ENCODE data around the gene BSN.
A peak's percentile ranks its signal among the peaks of the same experiment; 100 is the strongest.

Gene BSN

DNA sequence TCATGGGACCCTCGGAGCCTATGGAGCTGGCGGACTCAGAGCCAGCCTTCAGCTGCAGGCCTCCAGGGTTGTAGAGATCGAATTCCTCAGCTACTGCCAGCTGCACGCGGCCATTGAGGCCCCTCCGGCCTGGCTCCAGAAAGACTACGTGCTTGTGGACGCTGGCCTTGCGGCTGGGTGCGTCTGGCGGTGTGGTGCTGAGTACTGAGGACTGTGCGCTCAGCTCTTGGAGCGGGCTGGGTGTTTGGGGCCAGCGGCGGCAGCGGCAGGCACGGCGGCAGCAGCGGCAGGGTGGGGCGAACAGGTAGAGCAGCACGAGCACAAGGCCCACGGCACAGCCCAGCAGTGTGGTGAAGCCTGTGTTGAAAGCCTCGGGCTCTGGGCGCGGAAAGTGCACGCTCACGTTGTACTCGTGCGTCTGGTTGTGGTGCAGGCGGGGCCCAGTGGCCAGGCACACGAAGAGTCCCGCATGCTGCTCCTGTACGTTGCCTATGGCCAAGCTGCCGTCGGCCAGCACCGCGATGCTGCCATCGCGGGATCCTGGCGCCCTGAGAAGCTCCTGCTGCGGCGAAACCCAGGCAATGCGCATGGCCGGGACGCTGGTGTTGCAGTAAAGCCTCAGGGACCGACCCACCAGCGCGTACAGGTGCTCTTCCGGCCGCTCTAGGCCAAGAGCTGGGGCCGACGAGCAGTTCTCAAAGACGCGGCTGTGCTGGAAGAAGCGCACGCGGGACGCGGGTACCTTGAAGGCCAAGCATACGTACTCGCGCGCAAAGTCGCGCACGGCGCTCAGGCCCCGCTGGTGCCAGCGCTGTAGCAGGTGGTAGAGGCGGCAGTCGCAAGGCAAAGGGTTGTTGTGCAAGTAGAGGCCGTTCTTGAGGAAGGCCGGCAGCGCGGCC, 163.9 kb downstream of the BSN start:
- no peak for DNase-seq

GRCh38 chr3:49718858-49719213, 164.6 kb downstream of the BSN start:
- DNase-seq = no peak

DNA sequence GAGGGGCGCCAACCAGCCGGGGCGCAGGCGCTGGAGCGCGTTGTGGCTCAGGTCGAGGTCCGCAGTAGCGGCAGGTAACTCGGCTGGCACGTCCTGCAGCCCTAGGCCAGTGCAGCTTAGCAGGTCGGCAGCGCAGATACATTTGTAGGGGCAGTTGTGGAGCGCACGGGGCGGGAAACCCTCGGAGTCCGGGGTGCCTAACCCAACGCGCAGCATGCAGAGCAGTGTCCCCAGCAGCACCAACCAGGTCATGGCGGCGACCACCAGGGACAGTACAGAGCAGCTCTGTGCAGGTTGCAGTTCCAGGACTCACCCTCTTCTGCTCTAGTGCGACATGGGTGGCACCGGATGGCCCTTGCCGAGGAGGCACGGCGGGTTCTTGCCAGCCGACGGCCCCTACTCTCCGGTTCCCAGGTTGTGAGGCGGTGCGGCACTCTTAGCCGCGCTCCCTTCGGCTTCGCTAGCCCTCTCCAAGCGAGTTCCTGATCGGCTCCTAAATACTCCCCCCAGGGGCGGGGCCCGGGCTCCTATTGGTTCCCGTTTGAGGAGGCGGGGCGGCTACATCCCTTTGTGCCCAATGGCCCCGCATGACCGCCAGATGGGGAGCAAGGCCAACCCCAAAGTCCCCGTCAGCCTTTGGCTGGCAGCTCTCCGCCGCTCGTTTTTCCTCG, 165.1 kb downstream of the BSN start, which contains the start of gene AMIGO3:
Gene AMIGO3 (minus strand): TSS at position 471 of the 671 bp plus-strand sequence. CDS start 219 bp downstream, at position 252.
- DNase-seq = peak; percentile 78

Measured in activated CD4-positive, alpha-beta T cell treated with anti-CD3 and anti-CD28 coated beads for 1 hour (primary cell).